ENCODE measurements around the gene RUNX1.

RUNX1 gene

DNA sequence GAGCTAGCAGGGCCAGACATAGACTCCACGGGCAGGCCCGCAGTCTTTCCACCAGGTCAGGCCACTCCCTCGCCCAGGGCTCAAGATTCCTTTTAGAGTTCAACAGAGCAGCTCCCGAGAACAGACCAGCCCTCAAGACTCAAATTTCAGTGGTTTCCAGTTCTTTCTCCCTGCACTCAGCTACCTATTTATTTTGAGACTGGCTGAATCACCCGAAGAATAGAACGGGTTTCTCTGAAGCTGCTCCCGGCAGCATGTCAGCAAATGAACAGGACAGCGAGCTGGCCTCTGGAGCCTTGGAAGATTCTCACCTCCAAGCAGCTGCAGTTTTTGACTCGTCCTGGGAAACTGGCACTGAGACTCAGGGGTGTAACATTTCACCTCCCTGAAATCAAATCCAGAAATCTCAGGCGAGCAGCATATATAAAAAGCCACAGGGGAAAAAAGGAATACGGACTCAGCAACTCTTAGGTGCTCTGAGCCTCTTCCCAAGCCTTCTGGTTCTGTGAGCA lies 202.4 kb downstream of the RUNX1 start:
- DNase-seq (ENCODE audit: low spot score) = no peak

DNA sequence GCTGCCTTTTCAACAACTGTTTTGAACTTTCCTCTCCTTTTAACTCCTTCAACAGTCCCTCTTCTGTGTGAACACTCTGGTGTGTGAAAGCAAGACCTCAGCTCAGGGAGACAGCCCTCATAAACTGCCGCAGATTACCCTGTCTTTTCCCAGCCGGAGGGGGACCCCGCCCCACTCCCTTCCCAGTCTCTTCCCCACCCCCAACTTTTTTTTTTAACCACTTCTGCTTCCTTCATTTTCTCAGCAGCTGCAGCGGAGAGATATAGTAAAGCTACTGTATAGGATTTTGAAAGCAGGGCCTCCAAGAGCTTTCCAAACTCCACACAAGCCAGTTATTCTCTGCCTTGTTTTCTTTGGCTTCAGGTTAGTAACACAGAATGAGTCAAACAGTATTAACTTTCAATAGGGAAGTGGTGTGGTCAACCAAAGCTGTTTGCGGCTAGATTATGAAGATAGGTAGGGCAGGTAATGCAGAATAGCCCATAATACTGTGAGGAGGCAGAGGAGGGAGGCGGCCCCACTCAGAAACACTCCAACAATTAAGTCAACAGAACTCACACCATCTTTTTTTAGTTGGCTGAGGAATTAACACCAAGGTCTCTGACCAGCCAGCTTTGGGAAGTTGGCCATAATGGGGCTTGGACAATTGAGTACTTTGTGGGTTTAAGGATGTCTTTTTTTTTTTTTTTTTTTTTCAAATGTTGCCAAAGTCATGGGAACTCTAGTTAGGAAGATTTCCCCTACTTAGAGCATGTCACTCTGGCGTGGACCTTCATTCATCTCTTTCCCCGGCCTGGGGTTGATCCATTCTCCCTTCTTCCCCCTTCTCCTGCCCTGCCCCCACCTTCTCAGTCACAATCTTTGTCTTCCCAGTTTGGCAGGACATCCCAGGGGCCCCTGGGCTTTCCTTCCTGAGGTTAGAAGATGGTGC lies 203.3 kb downstream of the RUNX1 start:
- no peak for DNase-seq (ENCODE audit: low spot score)

DNA sequence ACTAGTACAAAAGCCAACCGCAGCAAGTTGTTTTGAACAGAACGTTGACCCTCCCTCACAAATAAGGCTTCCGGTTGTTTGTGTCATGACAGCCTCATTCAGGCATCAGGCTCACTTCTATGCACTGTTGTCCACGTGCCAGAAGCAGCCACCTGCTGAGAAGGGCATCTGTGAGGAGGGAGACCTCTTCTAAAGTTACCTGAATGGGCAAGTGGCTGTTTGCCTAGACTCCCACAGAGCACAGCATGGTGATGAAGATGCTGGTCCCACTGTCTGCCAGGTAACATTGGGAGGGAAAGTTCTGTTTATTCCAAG lies 204.2 kb downstream of the RUNX1 start:
- DNase-seq (ENCODE audit: low spot score) = no peak

DNA sequence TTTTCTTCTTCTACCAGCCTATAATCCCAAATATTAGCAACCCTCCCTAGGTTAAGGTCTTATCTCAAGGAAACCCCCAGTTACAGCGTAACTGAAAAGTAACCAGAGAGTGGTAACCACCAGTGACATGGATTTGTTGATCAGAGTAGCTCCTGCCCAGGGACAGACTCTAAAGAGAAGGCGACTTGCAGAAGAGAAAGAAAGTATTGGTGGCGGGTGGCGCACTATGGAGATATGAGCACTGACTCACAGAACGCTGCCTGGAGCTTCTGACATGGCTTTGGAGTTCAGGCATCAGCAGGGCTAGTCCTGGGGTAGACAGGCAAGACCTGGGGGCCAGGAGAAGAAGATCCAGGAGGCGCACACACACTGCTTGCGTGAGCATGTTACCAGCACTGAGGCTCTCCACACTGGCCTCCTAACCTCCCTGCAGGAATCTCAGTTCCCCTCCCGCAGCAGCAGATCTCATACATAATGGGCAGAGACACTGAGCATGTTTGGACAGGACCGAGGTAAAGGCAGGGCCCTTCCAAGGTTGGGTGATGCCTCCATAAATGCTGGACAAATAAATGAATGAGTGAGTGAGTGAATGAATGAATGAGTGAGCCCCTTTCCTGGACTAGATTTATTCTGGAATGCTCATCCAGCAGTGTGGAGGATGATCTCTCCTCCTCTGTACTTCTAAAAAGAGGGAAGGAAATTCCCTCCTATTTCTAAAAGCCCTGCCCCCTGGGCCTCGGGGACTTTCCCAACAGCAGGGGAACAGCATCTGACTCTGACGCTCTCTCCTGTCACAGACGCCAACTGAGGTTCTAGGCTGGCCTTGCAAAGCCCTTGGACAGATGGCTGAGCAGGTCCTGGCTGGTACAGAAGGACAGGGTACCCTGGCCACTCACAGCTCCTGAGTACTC lies 204.8 kb downstream of the RUNX1 start:
- no peak for DNase-seq (ENCODE audit: low spot score)

DNA sequence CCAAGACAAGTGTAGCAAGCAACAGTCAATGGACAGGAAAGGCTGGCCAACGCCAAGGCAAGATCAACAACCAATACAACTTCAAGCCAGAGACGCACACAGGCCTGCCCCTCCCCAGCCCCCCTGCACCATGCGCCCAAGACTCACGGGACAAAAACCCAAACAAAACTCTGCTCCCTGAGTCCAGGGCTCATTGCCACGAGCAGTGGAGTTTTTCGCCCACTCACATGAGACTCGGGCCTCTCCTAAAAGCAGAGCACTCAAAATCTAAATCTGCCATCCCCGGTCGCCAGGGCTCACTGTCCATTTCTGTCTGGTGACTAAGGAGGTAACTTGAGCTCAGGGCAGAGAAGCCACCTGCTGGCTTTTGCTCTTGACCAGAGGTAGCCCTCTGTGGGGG lies 205.5 kb downstream of the RUNX1 start:
- DNase-seq (ENCODE audit: low spot score) = no peak

DNA sequence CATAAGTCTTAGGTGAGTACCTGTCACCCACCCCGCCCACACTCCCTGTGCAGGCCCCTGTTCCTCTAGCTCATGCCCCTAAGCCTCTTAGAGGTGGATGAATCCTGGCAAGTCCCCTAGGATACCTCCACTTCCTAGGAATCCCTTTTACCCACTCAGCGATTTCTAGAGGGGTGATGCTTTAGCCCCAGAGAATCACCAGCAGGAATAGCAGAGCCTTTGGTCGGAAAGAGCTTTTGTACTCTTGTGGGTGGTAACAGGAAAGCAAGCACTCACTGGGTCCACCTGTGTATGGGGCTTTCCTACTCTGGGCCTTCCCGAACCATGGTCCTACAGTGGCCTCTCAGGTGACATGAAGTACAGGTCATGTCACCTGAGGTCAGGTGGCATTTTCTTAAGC lies 207.9 kb downstream of the RUNX1 start:
- DNase-seq (ENCODE audit: low spot score) = no peak

DNA sequence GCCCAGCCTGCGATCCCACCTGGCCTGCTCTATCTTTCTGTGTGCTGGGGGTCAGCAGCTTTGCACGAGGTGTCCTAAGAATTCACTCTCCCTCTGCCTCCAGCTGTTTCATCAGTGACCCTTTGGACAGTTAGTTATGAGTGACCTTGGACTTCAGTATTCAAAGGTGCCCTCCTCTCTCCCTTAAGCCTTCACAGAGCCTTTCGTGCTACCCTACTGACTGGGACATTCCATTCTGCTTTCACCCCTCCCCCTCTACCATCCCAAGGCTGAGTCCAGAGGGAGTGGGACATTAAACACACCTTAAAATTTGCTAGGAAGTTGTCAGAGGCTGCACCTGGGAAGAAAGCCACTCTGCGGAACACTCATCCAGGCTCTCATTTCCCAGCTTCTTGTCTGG lies 208.4 kb downstream of the RUNX1 start:
- DNase-seq (ENCODE audit: low spot score) = no peak

DNA sequence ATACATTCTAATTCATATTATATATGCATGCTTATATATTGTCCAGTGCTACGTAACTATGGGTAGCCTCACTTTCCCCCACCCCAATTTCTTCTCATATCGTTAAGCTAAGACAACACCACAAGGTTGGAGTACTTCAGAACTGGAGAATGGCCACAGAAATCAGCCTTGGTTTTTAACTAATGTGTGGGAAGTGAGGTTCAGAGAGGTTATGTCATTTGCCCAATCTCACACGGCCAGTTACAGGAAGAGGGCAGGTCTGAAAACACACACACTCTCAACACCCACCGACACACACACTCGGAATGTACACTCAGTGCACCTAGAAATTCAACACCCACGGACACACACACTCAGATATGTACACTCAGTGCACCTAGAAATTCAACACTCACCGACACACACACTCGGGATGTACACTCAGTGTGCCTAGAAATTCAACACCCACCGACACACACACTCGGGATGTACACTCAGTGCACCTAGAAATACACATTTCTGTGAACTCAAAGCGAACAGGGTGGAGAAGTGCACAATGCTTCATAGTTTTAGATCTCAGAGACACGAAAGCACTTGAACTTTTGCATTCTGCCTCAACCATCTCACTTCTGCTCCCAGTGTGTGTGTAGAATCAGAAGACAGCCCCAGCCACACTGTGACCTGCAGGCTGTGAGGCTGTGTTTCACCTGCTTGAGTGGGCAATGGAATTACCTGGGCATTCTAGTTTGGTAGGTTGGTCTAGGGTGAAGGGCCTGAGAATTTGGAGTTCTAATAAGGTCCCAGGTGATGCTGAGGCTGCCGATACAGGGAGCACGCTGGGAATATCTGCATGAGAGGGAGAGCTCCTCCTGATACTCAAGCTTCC lies 209.9 kb downstream of the RUNX1 start:
- DNase-seq (ENCODE audit: low spot score) = no peak

DNA sequence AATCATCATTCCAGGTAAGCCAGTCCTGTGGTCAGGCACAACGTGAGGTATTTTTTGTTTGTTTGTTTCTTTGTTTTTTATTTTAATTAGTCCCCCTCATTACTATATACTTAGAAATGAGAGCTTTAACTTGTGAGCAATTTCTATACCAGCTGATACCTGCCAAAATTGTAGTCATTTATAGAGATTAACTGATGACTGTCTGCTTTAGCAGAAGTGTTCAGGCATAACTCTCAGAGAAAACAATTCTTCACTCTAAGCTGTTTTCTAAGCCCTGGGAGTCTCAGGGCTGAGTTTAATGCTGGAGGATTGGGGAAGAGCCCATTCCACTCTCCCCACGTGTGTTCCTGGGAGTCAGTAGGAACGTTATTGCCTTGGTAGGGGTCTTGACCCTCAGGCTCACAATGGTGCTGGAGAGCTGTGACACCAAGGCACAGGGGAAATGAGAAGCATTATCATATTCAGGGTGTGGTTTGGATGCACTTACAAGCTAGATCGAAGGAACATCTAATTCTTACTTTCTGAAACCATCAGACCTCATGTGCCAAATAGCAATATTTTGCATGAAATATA lies 212.1 kb downstream of the RUNX1 start:
- no peak for DNase-seq (ENCODE audit: low spot score)

DNA sequence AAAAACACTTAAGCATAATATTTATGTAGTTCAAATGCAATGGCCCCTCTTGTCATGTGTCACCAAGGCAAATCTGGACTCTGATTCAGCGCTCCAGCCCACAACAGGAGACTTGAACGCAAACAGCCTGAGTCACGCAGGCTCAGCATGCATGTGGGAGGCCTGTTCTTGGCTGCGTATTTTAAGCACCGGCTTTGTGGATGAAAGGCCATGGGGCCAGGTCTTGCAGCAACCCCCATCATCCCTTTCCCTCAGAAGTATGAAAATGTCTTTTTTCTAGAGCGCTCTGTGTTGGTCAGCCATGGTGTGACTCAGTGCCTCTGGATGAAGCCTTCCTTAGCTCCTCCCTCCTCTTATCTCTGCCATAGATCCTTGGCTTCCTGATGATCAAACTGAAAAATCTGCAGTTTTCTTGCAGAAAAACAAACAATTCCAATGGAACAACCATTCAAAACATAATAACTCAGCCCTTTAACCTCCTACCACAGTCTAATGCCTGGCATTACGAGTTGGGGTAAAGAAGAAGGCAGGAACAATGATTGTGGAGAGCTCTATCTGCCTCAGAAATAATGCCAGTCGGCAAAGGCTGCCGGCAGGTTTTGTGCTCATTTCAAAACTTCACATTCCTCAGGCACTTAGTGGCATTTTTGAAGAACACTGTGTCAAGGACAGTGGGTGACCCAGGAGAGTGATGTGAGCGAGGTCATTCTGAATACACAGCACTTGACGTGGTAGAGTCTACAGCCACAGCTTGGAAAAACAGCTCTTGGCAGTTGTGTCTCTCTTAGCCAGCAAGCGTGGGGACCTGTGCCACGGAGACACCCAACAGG lies 212.8 kb downstream of the RUNX1 start:
- no peak for DNase-seq (ENCODE audit: low spot score)

DNA sequence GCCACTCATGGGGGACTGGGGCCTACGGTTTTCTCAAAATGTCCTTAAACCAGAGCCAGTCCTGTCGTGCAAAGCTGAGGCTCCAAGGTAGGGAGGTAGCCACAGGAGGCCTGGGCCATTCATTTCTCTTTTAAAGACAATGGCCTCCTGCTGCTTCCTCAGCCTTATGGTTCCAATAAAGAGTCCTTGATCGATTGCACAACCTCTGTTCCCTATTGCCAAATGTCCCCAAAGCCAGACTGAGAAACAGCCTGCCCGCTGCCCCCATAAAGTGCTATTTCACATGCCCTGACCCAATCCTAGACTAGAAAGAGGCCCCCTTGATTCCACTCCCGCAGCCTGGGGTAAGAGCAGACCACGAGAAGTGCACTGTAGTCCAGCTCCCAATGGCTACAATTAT lies 213.6 kb downstream of the RUNX1 start:
- DNase-seq (ENCODE audit: low spot score) = no peak

DNA sequence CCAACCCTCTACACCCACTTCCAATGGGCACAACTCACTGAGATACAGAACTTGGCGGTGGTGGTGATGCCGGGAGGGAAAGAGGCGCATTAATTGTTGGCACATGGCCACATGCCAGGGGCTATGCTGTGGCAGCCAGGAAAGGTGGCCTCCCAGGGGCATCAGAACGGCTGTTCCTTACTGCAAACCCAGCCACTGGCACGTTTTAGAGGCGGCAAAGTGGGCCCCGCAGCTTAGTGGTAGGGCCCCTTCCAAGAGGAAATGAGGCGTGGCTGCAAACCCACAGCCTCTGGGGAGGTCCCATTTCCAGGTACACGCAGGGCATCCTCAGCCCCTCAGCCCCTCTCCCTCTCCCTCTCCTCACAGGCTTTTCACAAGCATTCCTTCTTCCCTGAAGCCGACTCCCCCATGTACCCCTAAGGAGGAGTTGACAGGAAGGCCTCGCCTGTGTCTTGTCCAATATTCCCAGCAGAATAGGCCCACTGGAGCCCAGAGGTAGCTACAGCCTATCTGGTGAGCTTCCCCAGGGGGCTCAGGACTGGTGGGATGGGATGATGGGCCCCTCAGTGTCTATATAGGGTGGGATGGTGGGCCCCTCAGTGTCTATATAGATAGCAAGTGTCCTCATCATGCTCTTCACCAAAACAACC lies 214.1 kb downstream of the RUNX1 start:
- no peak for DNase-seq (ENCODE audit: low spot score)

DNA sequence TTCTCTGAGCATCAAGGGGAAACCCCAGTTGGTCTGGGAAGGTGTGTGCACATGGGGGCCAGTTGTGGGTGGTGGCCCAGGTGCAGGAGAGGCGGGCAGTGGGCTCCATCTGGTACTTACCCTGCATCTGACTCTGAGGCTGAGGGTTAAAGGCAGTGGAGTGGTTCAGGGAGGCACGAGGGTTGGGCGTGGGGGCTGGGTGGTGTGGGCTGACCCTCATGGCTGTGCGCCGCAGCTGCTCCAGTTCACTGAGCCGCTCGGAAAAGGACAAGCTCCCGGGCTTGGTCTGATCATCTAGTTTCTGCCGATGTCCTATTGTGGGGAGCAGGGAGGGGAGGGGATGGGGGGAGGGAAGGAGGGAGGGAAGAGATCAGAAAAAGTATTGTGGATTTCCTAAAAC lies 214.8 kb downstream of the RUNX1 start:
- no peak for DNase-seq (ENCODE audit: low spot score)

DNA sequence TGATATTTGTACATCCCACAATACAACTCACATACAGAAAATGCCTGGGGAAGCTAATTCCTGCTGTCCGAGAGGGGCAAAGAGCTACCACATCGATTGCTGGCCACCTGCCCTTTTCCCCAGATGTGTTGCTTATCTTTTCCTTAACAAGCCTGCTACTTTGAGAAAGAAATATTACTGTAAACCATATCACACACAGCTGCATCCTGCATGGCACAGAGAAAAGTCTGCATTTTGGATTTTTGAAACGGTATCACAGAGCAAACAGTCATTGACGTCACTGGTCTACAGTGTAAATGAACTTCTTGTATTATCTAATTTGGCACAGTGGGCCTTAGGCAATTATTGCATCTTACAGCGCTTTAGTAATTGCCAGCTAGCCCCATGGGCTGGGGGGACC lies 215.6 kb downstream of the RUNX1 start:
- DNase-seq (ENCODE audit: low spot score) = no peak

DNA sequence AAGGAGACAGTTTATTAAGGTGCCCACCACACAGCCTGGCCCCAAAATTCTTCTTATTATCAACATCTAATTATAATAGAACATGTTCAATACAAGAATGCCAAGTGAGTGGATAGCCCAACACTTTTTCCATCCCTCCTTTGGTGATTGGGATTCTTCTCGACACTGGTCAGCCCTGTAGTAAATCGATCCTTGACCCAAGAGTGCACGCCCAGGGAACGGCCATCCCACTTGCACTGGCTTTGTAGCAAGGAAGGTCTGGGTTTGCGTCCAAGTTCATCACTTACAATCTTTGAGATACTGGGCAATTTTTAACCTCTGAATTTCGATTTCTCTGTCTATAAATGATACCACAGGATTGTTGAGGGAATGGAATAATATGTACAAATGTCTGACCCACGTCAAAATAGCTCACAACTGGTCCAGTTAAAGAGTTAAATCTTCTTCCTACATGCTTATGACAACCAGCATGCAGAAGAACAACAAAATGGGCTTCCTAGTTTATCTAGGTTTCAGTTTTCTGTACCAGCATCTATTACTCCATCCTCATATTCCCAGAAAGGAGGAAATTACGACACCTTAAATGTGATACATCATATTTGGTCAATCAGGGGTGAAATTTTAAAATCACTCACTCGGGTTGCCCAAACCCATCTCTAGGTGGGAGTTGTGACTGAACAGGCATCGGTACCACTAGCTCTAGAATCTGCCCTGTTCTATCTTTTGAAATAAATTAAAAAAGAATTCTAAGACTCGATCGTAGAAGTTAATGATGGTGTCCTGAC lies 218.5 kb downstream of the RUNX1 start:
- DNase-seq (ENCODE audit: low spot score) = no peak

DNA sequence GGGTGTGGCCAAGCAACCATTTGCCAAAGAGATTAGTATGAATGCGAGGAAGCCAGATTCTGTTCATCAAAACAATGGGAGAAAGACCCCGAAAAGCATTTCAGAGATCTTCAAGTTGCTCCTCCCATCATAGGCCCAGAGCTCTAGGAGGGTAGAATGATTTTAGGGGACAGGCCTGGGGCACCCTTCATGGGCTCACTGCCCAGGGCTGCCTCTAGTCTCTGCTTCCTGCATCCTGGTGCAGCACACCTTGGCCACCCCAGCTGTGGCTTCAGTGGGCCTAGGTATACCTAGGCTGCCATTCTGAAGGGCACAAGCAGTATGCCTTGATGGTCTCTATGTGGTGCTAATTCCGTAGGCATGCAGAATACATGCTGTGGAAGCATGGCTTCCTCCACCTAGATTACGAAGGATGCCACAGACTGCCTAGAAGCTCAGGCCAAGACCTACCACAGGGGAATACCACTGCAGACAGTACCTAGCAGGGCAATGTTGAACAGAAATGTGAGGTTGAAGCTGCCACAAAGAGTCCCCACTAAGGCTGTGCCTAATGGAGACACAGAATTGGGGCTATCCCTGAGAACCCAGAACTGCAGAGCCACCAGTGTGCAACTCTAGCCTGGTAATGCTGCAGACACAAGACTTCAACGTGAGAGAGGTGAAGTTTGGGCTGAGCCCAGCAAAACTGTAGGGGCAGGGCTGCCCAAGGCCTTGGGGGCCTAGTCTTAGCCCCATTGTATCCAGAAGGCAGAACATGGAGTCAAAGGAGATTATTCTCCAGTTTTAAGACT lies 221.5 kb downstream of the RUNX1 start:
- no peak for DNase-seq (ENCODE audit: low spot score)

DNA sequence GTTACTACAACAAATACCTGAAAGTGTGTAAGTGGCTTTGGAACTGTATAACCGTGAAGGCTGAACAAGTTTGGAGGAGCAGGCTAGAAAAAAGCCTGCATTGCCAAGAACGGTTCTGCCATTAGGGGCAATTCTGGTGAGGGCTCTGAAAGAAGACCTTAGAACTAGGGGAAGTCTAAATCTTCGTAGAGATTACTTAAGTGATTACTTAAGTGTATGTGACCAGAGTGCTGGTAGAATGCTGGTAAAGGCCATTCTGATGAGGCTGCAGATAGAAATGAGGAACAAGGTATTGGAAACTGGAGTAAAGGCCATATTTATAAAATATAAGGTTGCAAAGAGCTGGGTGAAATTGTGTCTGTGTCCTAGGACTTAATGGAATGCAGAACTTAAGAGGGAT lies 222.3 kb downstream of the RUNX1 start:
- DNase-seq (ENCODE audit: low spot score) = no peak

DNA sequence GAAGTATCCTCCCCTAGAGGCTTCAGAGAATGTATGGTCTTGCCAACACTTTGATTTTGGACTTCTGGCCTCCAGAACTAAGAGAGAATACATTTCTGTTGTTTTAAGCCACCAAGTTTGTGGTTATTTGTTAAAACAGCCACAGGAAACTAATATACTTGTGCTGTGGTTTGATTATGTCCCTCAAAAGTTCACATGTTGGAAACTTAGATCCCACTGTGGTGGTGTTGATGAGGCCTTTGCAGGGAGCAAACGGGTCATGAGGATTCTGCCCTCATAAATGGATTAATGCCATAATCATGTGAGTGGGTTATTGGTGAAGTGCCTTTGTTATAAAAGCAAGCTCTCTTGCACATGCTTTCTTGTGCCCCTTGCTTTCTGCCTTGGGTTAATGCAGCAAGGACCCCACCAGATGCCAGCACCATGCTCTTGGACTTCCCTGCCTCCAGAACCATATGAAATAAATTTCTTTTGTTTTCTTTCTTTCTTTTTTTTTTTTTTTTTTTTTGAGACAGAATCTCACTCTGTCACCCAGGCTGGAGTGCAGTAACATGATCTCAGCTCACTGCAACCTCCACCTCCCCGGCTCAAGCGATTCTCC lies 223.1 kb downstream of the RUNX1 start:
- DNase-seq (ENCODE audit: low spot score) = no peak

All from ecto neural progenitor cell (in vitro differentiated cells).